SHP77 (cell line): ENCODE measurements around the gene PDIA6.

Source experiments
- DNase-seq, 2 experiments: peaks; one replicate each; lab custom pipeline; 2025; lab: John Stamatoyannopoulos, UW

The PDIA6 gene

DNA sequence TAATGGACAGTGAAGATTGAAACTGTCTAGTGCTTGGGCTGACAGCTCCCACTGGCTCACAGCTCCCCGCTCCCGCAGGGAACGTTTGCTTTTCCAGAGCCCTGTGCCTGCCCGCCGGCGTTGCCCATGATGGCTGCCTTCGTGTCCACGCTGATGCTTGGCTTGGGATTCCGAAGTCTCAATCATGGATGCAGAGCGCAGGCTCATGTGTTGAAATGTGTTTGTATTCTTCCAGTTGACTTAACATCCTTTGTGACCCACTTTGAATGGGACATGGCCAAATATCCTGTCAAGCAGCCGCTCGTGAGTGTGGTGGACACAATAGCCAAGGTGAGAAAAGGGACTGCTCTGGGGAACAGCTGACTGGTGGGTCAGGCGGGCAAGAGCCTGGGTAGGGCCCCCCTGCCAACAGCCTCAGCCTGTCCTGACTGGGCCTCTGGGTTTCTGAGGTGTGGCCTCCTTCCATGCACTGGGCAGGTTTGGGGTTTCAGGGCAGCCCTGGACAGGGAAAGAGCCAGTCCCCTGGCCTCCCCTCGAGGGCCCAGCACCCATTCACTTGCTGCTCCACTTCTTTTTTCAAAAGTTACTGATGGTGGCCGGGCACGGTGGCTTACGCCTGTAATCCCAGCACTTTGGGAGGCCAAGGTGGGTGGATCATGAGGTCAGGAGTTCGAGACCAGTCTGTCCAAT is 48.3 kb downstream of the PDIA6 start:
- DNase-seq: no peak

GRCh38 chr2:10763461-10763800 is 49.2 kb downstream of the PDIA6 start:
- no peak for DNase-seq

- DNase-seq: no peak
Observed at GRCh38 chr2:10762651-10763460, 49.7 kb downstream of the PDIA6 start.

DNA sequence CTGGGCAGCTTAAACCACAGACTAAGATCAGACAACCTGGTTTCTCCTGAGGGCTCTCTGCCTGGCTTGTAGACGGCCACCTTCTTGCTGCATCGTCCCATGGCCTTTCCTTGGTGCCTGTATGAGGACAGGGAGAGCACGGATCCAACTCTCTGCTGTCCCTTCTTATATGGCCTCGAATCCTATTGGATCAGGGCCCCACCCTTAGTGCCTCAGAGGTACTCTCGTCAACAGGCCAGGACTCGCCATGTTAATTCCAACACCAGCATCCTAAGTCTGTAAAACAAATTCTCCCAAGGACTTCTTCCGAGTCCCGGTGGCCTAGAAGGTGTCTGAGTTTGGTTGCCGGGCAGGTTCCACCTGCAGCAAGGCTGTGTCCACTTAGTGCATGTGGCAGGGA is 51.0 kb downstream of the PDIA6 start:
- DNase-seq: no peak

DNA sequence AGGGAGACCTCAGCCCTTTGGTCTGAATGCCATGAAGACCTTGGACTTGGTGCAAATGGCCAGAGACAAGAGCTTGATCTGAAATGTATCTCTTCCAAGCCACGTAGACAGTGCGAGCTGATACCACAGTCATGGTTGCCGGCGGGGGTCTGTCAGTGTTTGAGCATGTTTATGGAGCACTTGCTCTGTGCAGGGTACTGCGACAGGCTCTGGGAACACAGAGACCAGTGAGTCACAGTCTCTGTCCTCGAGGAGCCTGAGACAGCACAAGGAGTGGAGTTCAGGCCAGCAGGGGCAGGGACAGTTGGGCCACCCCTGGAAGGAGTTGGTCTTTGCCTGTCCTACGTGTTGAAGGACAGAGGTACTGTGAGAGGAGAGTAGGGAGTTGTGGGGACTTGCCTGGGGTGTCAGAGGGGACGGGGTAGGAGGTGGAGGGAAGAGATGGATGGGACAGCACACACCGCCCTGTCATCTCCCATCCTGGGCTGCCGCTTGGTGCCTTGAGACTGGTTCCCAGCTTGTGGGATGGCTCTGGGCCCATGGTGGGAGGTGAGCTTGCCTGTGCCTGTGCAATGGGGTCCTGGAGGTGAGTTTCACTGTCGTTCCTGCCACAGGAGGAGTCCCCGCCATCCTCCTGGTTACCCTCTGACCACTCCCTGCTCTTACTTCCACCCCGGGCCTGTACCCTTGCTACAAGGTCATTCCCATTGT is 51.6 kb downstream of the PDIA6 start:
- DNase-seq: no peak

DNA sequence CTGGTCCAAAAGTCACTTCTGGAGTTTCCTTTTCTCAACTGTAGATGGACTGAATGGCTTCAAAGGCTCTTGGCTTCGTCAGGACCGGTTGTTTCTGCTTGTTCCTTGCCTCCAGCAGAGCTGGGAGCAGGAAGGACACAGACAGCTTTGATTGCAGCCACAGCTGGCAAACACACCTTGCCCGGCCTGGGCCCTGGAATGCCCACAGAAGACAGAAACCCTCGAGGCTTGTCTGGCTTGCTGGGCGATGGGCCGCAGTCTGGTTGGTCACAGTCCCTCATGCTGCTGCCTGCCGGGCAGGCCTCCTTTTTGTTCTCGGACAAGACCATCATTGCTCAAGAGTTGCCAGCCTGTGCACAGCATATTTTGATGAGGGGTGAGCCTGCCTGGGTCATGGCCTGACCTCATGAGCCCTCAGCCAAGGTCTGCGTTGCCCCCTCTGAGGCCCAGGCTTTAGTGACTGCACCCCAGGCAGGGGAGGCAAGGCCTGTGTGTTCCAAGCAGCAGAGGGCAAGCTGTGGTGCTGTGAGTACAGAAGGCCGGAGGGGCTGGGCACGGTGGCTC is 53.4 kb downstream of the PDIA6 start:
- no peak for DNase-seq

GRCh38 chr2:10757814-10758286 is 54.7 kb downstream of the PDIA6 start:
- no peak for DNase-seq

- no peak for DNase-seq
Observed at GRCh38 chr2:10755621-10756020, 57.0 kb downstream of the PDIA6 start.

- DNase-seq: no peak
Observed at GRCh38 chr2:10753876-10754275, 58.7 kb downstream of the PDIA6 start.

- DNase-seq: no peak
Observed at GRCh38 chr2:10753156-10753555, 59.4 kb downstream of the PDIA6 start.

- no peak for DNase-seq
Observed at GRCh38 chr2:10752236-10752635, 60.3 kb downstream of the PDIA6 start.

DNA sequence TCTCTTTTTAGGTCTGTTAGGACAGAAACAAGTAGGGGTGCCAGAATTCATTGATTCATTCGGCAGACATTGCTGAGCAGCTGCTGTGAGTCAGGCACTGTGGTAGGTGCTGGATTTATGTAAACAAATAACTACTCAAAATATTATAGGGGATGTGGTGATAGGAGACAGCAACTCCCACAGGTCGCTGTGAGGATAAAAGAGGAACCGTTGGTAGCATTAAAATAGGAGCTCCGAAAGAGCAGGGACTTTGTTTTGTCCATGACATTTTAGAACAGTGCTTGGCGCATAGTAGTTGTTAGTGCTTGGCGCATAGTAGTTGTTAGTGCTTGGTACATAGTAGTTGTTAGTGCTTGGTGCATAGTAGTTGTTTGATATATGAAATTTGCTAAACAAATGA is 62.0 kb downstream of the PDIA6 start:
- no peak for DNase-seq

- DNase-seq: no peak
Observed at GRCh38 chr2:10742666-10743065, 69.9 kb downstream of the PDIA6 start.

- no peak for DNase-seq
Observed at GRCh38 chr2:10741139-10741538, 71.4 kb downstream of the PDIA6 start.

DNA sequence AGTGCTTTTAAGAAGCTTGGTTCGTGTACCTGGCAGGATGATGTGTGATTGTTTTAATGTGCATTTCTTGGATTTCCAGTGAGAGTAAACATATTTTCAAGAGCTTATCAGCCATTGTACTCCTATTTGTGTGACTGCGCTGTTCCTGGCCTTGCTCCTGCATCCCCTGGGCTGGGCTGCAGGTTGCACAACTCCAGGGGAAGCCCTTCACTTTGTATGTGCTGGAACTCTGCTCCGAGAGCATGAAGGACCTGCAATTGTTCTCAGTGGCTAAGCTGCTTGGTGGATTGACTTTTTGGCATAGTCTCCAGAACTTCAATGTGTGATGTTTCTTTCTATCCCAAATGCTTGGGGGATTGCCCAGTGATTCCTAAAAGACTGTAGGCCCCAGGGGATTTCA is 72.4 kb downstream of the PDIA6 start:
- DNase-seq: no peak

GRCh38 chr2:10738192-10738591 is 74.4 kb downstream of the PDIA6 start:
- no peak for DNase-seq

DNA sequence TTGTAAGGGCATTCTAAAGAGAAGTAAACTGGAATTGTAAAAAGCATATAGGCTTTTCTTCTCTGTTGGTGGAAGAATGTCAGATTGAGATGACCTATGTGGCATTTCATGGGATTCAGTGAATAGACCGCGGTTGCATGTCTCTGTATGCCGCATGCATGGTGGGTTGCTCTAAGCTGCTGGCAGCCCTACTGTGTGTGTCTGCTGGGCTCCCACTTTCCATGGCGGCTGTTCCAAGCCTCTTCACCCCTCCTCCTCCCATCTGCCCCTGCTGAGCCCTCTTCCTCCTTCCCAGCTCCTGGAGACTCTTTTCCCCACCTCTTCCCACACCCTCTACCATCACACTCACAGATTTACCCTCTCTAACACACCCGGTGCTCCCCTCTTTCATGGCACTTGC is 78.6 kb downstream of the PDIA6 start:
- no peak for DNase-seq

DNA sequence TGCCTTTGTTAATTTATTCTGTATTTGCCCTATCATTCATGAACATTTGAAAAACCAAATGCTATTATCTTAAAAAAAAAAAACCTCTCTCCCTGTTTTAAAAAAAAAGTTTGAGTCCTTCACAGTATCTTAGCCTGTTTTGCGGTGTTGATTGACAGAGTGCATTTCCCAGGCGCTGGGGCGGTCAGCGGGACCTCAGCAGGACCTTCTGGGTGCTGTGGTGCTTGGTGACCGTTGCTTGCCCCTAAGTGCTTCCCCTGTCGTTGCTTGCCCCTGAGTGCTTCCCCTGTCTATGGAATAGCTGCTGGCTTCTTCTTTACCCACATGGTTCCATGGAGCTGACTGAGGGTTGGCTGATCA is 79.0 kb downstream of the PDIA6 start:
- DNase-seq: no peak
